ENCODE measurements around the gene NPC1.

The NPC1 gene

DNA sequence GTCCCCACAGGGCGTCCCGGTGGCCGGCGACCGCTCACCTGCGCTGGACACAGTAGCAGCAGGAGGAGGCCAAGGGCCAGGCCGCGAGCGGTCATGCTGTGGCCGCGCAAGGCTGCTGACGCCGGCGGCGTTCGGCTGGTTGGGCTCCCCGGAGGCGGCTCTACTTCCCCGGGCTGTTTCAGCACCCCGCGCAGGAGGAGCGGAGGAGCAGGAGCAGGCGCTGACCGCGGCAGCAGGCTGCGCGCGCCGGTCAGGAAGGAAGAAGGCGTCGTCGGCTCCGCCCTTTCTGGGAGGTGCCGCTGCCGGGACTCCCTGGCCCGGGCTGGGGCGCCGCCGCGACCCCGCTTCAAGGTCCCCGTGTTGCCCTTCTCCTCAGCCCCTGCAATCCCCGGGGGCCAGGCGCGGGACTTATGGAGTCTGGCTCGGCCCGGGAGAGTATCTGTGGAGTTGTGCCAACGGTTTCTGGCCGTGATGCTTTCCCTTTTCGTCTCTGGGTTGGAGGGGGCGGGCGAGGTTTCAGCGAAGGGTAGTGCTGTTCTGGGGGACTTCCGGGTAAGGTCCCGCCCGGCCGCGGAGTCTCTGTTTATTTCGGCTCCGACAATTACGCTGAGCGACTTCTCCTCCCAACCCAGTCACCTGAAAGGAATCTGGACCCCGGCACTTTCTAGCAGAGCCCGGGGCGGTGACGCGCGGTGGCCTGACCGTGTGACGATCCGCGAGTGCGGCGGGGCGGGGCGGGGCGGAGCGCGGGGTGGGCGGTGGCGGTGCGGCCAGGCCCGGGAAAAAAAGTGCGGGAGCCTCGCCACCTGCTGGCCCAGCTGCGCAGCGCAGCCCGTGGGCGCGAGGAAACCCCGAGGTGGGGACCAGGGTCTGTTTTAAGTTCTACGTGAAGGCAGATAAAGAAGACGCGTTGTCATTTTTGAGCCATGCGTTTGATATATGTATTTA, at the start of gene NPC1:
TSS of gene NPC1 (minus strand) at position 258 of the 948 bp plus-strand sequence. CDS start at position 95, 163 bp downstream.
- Histone ChIP-seq H3K4me3 (peak within 1 kb of the TSS; percentile 94), H3K27ac (peak within 1 kb of the TSS; percentile 99 to 100)
- peak; percentile 97 for DNase-seq (ENCODE audit: low spot score)
- TF ChIP-seq, protein P1, sequence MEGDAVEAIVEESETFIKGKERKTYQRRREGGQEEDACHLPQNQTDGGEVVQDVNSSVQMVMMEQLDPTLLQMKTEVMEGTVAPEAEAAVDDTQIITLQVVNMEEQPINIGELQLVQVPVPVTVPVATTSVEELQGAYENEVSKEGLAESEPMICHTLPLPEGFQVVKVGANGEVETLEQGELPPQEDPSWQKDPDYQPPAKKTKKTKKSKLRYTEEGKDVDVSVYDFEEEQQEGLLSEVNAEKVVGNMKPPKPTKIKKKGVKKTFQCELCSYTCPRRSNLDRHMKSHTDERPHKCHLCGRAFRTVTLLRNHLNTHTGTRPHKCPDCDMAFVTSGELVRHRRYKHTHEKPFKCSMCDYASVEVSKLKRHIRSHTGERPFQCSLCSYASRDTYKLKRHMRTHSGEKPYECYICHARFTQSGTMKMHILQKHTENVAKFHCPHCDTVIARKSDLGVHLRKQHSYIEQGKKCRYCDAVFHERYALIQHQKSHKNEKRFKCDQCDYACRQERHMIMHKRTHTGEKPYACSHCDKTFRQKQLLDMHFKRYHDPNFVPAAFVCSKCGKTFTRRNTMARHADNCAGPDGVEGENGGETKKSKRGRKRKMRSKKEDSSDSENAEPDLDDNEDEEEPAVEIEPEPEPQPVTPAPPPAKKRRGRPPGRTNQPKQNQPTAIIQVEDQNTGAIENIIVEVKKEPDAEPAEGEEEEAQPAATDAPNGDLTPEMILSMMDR (IDR thresholded peaks at IDR 0.05), result peak; percentile 89

DNA sequence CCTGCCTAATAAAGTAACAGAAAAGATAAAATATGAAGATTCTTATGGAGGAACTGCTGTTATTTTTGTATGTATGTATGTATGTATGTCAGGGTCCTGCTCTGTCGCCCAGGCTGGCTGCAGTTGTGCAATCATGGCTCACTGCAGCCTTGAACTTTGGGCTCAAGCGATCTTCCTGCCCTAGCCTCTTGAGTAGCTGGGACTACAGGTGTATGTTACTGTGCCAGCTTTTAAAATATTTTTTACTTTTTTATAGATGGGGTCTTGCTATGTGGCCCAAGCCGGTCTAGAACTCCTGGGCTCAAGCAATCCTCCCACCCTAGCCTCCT, 49.7 kb upstream of the NPC1 start:
- no peak for DNase-seq (ENCODE audit: low spot score)
- no peak overlapping the region for H3K4me3 ChIP-seq
- no peak overlapping the region for H3K27ac ChIP-seq
- TF ChIP-seq, protein P1 (IDR thresholded peaks at IDR 0.05), result no peak

DNA sequence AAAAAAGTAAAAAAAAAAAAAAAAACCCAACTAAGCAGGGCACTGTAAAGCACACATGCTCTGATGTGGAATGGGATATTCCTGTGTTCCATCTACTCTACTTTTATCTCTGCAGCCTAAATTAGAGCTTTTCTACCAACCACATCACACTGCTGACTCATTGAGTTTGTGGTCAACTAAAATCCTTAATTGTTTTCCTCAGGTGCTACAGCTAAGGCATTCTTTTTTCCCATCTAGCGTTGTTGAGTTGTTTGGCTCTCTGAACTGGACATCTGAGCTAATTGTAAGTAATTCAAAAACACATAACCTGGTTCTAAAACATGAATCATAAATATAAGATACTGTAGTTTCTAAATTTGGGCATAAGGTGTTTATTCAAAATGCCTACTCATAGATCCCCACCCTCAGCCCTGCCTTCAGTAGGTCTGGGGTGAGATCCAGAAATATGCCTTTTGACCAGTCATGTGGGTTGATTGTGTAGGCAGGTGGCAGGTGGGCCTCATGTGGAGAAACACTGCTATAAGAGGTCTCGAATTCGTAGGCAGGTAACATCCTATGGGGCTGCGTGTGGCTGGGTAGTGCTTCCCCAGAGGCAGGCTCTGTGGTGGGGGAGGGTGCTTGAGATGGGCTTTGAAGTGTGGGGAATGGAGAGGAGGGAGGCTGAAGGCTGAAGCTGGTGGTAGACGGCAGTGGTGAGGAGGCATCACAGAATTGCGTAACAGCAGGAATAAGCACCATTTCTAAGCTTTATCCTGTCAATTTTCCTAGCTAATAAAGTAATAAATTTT, 49.2 kb upstream of the NPC1 start:
- Histone ChIP-seq H3K27ac (no peak overlapping the region), H3K4me3 (no peak overlapping the region)
- TF ChIP-seq, protein P1 (IDR thresholded peaks at IDR 0.05), result no peak
- no peak for DNase-seq (ENCODE audit: low spot score)

DNA sequence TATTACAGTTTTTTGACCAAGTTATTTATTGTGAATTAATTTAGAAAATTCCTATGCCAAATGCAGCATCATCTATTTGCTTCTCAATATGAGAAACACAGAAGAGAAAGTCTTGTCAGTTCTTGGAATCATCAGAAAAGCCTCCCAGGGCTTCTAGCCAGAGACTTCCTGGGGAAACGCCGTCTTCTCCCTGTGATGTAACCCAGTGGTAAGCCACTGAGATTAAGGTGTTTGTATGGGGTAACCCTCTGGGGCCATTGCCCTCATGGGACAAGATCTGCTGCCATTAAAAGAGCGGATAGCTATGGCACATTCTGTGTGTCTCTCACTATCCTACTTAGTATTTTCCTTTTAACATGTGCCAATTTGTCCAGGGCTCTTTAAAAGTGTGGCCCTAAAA, 48.4 kb upstream of the NPC1 start:
- no peak overlapping the region for H3K27ac ChIP-seq
- DNase-seq (ENCODE audit: low spot score), result no peak
- TF ChIP-seq, protein P1 (IDR thresholded peaks at IDR 0.05), result no peak
- no peak overlapping the region for H3K4me3 ChIP-seq

DNA sequence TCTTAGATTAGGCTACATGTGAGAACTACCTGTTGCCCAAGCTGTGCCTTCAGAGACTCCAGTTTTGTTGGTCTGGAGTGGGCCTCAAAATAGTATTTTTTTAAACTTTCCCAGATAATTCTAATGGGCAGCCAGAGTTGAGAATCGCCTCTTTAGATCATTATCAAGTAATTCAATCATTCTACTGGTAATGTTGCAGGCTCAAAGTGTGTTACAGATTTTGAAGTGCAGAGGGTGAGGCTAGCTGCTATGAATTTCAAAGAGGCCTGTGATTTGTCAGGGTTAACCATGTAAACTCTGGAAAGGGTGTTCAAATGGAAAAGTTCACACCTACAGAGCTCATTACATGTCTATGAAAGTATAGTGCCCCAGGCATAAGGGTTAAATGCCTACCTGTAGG, 46.3 kb upstream of the NPC1 start:
- no peak for DNase-seq (ENCODE audit: low spot score)
- TF ChIP-seq, protein P1 (IDR thresholded peaks at IDR 0.05), result no peak
- Histone ChIP-seq H3K4me3 (no peak overlapping the region), H3K27ac (no peak overlapping the region)

DNA sequence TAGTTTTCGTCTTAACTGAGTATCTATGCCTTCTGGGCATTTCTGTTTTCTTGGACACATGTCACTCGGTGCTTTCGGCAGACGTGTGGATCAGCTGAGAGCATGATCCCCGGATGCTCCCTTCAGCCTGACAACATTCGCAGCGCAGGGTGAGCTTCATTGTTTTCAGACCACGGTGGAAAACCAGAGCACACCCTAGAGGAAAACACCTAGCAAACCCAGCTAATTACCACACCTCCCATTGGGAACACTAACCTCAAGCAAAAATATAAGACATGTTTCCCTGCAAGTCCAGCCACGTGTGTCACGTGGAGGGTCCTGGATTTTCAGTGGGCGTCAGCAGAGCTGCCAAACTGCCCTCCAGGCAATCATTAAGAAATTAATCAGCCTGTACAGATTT, 45.4 kb upstream of the NPC1 start:
- DNase-seq (ENCODE audit: low spot score), result no peak
- Histone ChIP-seq H3K27ac (no peak overlapping the region), H3K4me3 (no peak overlapping the region)
- TF ChIP-seq, protein P1 (IDR thresholded peaks at IDR 0.05), result no peak
